MM.1S (cell line): ENCODE results near the gene SPOCK3.
"Not testable (repeated sequence)": the region's sequence is repeated elsewhere in the genome, so short reads cannot be mapped to it uniquely, and the experiment has no call there.

Source experiments
- DNase-seq: peaks from one replicate; pipeline ENCODE4 v3.0.0-alpha.2; 2015
- H2AFZ ChIP-seq: fragments of 300-600 bp; sonication (generic); 2 replicates; pipeline ENCODE4 v1.6.0; 2016; ENCODE audit warnings: antibody characterized with exemption, low read length
- H3F3A ChIP-seq: fragments of 300-600 bp; sonication (generic); 2 replicates; pipeline ENCODE4 v1.6.1; 2016; ENCODE audit warnings: mild to moderate bottlenecking, antibody characterized with exemption, low read length, moderate library complexity, mixed read lengths; ENCODE audit not compliant: insufficient read depth
- H3K27ac ChIP-seq: fragments of 300-600 bp; sonication (generic); 2 replicates; pipeline ENCODE4 v1.5.1; 2016; ENCODE audit warnings: mild to moderate bottlenecking, low read length
- H3K27me3 ChIP-seq: fragments of 300-600 bp; sonication (generic); replicated peaks from 2 replicates; pipeline ENCODE4 v1.6.0; 2016; ENCODE audit warnings: low read length; ENCODE audit not compliant: insufficient read depth
- H3K36me3 ChIP-seq: fragments of 300-600 bp; sonication (generic); replicated peaks from 2 replicates; pipeline ENCODE4 v1.6.1; 2016; ENCODE audit warnings: mild to moderate bottlenecking, low read length, mixed read lengths; ENCODE audit not compliant: insufficient read depth
- H3K4me1 ChIP-seq: fragments of 300-600 bp; sonication (generic); 2 replicates; pipeline ENCODE4 v1.6.1; 2016; ENCODE audit warnings: low read length, mixed read lengths
- H3K4me2 ChIP-seq: fragments of 300-600 bp; sonication (generic); 2 replicates; pipeline ENCODE4 v1.6.0; 2016; ENCODE audit warnings: low read depth, low read length
- H3K4me3 ChIP-seq: fragments of 300-600 bp; sonication (generic); 2 replicates; pipeline ENCODE4 v1.5.1; 2016; ENCODE audit warnings: low read length, mixed read lengths
- H3K79me2 ChIP-seq: fragments of 300-600 bp; sonication (generic); 2 replicates; pipeline ENCODE4 v1.6.1; 2016; ENCODE audit warnings: mixed run types, low read length, mixed read lengths
- H3K9ac ChIP-seq: fragments of 300-600 bp; sonication (generic); 2 replicates; pipeline ENCODE4 v1.6.1; 2016; ENCODE audit warnings: low read length, mixed read lengths
- H3K9me2 ChIP-seq: fragments of 300-600 bp; sonication (generic); replicated peaks from 2 replicates; pipeline ENCODE4 v1.6.1; 2016; ENCODE audit warnings: mild to moderate bottlenecking, low read length, mixed read lengths; ENCODE audit not compliant: insufficient read depth
- H3K9me3 ChIP-seq: fragments of 300-600 bp; sonication (generic); replicated peaks from 2 replicates; pipeline ENCODE4 v1.6.1; 2016; ENCODE audit warnings: mild to moderate bottlenecking, low read length, mixed read lengths; ENCODE audit not compliant: insufficient read depth
- H4K20me1 ChIP-seq: fragments of 300-600 bp; sonication (generic); 2 replicates; pipeline ENCODE4 v1.6.1; 2016; ENCODE audit warnings: mild to moderate bottlenecking, low read length, moderate library complexity, mixed read lengths; ENCODE audit not compliant: insufficient read depth
- EZH2 ChIP-seq: fragments of 300-600 bp; sonication (generic); optimal IDR thresholded peaks from 2 replicates; pipeline ENCODE3; 2017; ENCODE audit warnings: low read depth, mild to moderate bottlenecking, antibody characterized with exemption, low read length, mixed read lengths
- EZH2phosphoT487 ChIP-seq: fragments of 300-600 bp; sonication (generic); IDR thresholded peaks from 2 replicates; pipeline ENCODE4 v1.6.1; 2018; ENCODE audit warnings: antibody characterized with exemption, low read length
- TF ChIP-seq, protein P1 (sequence below): fragments of 300-600 bp; sonication (generic); IDR thresholded peaks from 2 replicates; pipeline ENCODE4 v1.5.1; 2016; ENCODE audit warnings: antibody characterized with exemption, low read length, mixed read lengths

The SPOCK3 gene

GRCh38 chr4:166777760-166778159 is 456.5 kb downstream of the SPOCK3 start:
- Histone ChIP-seq H3K4me1 (no peaks in the 10 kb centered on the region), H3K79me2 (no peaks in the 10 kb centered on the region), H3K36me3 (no peaks in the 10 kb centered on the region), H3K9ac (no peak overlapping the region), H3K4me3 (no peak overlapping the region), H3F3A (no peaks in the 10 kb centered on the region), H3K9me3 (no peaks in the 10 kb centered on the region), H3K4me2 (no peak overlapping the region), H2AFZ (no peak overlapping the region), H3K9me2 (no peaks in the 10 kb centered on the region), H4K20me1 (no peaks in the 10 kb centered on the region), H3K27me3 (no peaks in the 10 kb centered on the region), H3K27ac (no peak overlapping the region)
- TF ChIP-seq EZH2phosphoT487 (no peak), EZH2 (no peak)
- TF ChIP-seq, protein P1, sequence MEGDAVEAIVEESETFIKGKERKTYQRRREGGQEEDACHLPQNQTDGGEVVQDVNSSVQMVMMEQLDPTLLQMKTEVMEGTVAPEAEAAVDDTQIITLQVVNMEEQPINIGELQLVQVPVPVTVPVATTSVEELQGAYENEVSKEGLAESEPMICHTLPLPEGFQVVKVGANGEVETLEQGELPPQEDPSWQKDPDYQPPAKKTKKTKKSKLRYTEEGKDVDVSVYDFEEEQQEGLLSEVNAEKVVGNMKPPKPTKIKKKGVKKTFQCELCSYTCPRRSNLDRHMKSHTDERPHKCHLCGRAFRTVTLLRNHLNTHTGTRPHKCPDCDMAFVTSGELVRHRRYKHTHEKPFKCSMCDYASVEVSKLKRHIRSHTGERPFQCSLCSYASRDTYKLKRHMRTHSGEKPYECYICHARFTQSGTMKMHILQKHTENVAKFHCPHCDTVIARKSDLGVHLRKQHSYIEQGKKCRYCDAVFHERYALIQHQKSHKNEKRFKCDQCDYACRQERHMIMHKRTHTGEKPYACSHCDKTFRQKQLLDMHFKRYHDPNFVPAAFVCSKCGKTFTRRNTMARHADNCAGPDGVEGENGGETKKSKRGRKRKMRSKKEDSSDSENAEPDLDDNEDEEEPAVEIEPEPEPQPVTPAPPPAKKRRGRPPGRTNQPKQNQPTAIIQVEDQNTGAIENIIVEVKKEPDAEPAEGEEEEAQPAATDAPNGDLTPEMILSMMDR, result no peak
- DNase-seq, result no peak

GRCh38 chr4:166763018-166763417 is 471.3 kb downstream of the SPOCK3 start:
- Histone ChIP-seq H3K4me2 (no peak overlapping the region), H3K36me3 (no peaks in the 10 kb centered on the region), H3K27ac (no peak overlapping the region), H4K20me1 (no peaks in the 10 kb centered on the region), H3K9me2 (no peaks in the 10 kb centered on the region), H3K79me2 (no peaks in the 10 kb centered on the region), H3K4me1 (no peaks in the 10 kb centered on the region), H3F3A (no peaks in the 10 kb centered on the region), H3K4me3 (no peak overlapping the region), H3K27me3 (no peaks in the 10 kb centered on the region), H3K9me3 (no peaks in the 10 kb centered on the region), H3K9ac (no peak overlapping the region), H2AFZ (no peak overlapping the region)
- no peak for DNase-seq
- TF ChIP-seq EZH2phosphoT487, result no peak
- no peak for TF ChIP-seq EZH2
- TF ChIP-seq, protein P1, result no peak

DNA sequence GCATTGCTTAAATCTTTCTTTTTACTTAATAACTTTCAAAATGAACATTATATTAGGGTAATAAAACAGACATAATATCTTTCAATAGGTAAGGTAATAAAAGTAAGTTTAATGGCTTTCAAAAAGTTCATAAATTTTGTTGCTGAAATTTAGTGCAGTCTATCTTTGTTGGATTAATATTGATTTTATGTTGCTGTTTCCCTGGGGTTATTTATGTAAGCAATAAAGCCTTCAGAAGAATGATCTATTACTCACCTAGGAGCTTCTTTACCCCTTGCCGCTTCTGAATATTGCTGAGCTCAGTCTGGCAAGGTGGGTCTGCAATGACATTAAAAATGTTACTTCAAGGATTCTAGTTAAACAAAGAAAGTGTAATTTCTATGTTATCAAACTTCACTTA is 492.6 kb downstream of the SPOCK3 start:
- TF ChIP-seq, protein P1, result no peak
- TF ChIP-seq EZH2 (no peak), EZH2phosphoT487 (no peak)
- Histone ChIP-seq H3K4me2 (no peak overlapping the region), H3K4me3 (no peak overlapping the region), H4K20me1 (no peaks in the 10 kb centered on the region), H3K4me1 (no peaks in the 10 kb centered on the region), H3K79me2 (no peaks in the 10 kb centered on the region), H3K36me3 (no peaks in the 10 kb centered on the region), H3F3A (no peaks in the 10 kb centered on the region), H3K9ac (no peak overlapping the region), H3K9me3 (no peaks in the 10 kb centered on the region), H3K27me3 (no peaks in the 10 kb centered on the region), H3K9me2 (no peaks in the 10 kb centered on the region), H2AFZ (no peak overlapping the region), H3K27ac (no peak overlapping the region)
- DNase-seq, result no peak

DNA sequence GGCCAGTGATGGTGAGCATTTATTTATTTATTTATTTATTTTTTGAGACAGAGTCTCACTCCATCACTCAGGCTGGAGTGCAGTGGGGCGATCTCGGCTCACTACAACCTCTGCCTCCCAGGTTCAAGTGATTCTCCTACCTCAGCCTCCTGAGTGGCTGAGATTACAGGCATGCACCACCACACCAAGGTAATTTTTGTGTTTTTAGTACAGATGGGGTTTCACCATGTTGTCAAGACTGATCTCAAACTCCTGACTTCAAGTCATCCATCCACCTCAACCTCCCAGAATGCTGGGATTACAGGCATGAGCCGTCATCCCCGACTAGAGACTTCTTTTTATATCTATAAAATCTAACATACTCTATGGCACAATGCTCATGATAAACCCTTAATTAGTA is 495.1 kb downstream of the SPOCK3 start:
- H3K79me2 ChIP-seq, H3K27ac ChIP-seq, H3K4me1 ChIP-seq, DNase-seq, H3K9me3 ChIP-seq, H2AFZ ChIP-seq, H3K9ac ChIP-seq, H3K4me3 ChIP-seq, H4K20me1 ChIP-seq, H3K4me2 ChIP-seq, H3K36me3 ChIP-seq, H3F3A ChIP-seq, H3K9me2 ChIP-seq, H3K27me3 ChIP-seq: not testable (repeated sequence)
